ENCODE results near the gene SNAP29. TPM values are rescaled to one million over a fixed set of nuclear protein-coding genes. Genes with fewer than 3 reads are reported as not detected.

SNAP29 gene
- total and polyA plus RNA-seq, 9 of the 15 experiments (the other 6 are each of a cell fraction or from before 2014, with no cell fraction given) = 19.5 to 250 (median 75.9) TPM

- TF ChIP-seq ZEB2 (IDR thresholded peaks at IDR 0.05) (peak; percentile 76), ZNF121 (CRISPR knock-in tag; conservative IDR thresholded peaks at IDR 0.05) (peak; percentile 74), TAL1 (IDR thresholded peaks at IDR 0.05) (no peak; the same call in 1 of the 2 replicates), IRF1 (CRISPR knock-in tag; IDR thresholded peaks at IDR 0.05; ENCODE audit: borderline replicate concordance) (no peak), JUND (IDR thresholded peaks at IDR 0.05; ENCODE audit: borderline replicate concordance, low read depth, low read length) (peak; percentile 89), JUND (tag; IDR thresholded peaks at IDR 0.05; ENCODE audit: borderline replicate concordance, low read depth, low read length) (peak; percentile 84; the same call in 2 of the 3 replicates), PURB (CRISPR knock-in tag; IDR thresholded peaks at IDR 0.05; ENCODE audit: low read depth) (no peak), TEAD4 (IDR thresholded peaks at IDR 0.05; ENCODE audit: low read length) (no peak), TEAD4 (CRISPR knock-in tag; IDR thresholded peaks at IDR 0.05; ENCODE audit: borderline replicate concordance) (peak; percentile 46; the same call in 1 of the 2 replicates), EGR1 (conservative IDR thresholded peaks at IDR 0.05) (no peak), SMARCA4 (IDR thresholded peaks at IDR 0.05) (peak; percentile 91), RFX5 (IDR thresholded peaks at IDR 0.05; ENCODE audit: low read depth, low read length) (no peak), FOS (IDR thresholded peaks at IDR 0.05; ENCODE audit: extremely low read depth, insufficient read length) (peak; percentile 63), IRF9 (tag; IDR thresholded peaks at IDR 0.05) (peak; percentile 88), ZNF263 (CRISPR knock-in tag; IDR thresholded peaks at IDR 0.05; ENCODE audit: borderline replicate concordance) (0 out of 2 replicates have a peak, but pooled peaks have one; percentile 13), ELF4 (CRISPR knock-in tag; IDR thresholded peaks at IDR 0.05) (no peak), NCOR1 (IDR thresholded peaks at IDR 0.05) (no peak), BDP1 (IDR thresholded peaks at IDR 0.05; ENCODE audit: insufficient read depth, insufficient read length) (no peak), ARHGAP35 (IDR thresholded peaks at IDR 0.05; ENCODE audit: partially characterized antibody) (no peak), NELFE (IDR thresholded peaks at IDR 0.05; ENCODE audit: insufficient read depth, insufficient read length) (no peak), ID3 (CRISPR knock-in tag; IDR thresholded peaks at IDR 0.05) (no peak), ID3 (tag; IDR thresholded peaks at IDR 0.05) (no peak), ZNF589 (CRISPR knock-in tag; IDR thresholded peaks at IDR 0.05; ENCODE audit: low read depth) (no peak)
- TF ChIP-seq, protein P1, sequence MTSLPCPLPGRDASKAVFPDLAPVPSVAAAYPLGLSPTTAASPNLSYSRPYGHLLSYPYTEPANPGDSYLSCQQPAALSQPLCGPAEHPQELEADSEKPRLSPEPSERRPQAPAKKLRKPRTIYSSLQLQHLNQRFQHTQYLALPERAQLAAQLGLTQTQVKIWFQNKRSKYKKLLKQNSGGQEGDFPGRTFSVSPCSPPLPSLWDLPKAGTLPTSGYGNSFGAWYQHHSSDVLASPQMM (CRISPR knock-in tag; IDR thresholded peaks at IDR 0.05) = 0 out of 2 replicates have a peak, but pooled peaks have one; percentile 11
- TF ChIP-seq, protein P2, sequence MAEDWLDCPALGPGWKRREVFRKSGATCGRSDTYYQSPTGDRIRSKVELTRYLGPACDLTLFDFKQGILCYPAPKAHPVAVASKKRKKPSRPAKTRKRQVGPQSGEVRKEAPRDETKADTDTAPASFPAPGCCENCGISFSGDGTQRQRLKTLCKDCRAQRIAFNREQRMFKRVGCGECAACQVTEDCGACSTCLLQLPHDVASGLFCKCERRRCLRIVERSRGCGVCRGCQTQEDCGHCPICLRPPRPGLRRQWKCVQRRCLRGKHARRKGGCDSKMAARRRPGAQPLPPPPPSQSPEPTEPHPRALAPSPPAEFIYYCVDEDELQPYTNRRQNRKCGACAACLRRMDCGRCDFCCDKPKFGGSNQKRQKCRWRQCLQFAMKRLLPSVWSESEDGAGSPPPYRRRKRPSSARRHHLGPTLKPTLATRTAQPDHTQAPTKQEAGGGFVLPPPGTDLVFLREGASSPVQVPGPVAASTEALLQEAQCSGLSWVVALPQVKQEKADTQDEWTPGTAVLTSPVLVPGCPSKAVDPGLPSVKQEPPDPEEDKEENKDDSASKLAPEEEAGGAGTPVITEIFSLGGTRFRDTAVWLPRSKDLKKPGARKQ (CRISPR knock-in tag; IDR thresholded peaks at IDR 0.05) = no peak
Measured at GRCh38 chr22:20904008-20904979, 45.5 kb downstream of the SNAP29 start (continued).
